ENCODE results near the gene CLDN12.
A peak's percentile ranks its signal among the peaks of the same experiment; 100 is the strongest.

The CLDN12 gene

GRCh38 chr7:90453259-90453891, 50.1 kb downstream of the CLDN12 start:
- no peak for DNase-seq (ENCODE audit: low read depth)
- no peak overlapping the region for H3K4me3 ChIP-seq (ENCODE audit: low read depth, low read length)
- TF ChIP-seq POLR2A (IDR thresholded peaks at IDR 0.05; ENCODE audit: extremely low read depth, insufficient read length) (no peak), MAX (IDR thresholded peaks at IDR 0.05; ENCODE audit: low read depth, low read length) (no peak), MYC (IDR thresholded peaks at IDR 0.05; ENCODE audit: low read depth, low read length) (no peak), CTCF (IDR thresholded peaks at IDR 0.05; ENCODE audit: low read depth, low read length) (no peak)

- H3K4me3 ChIP-seq (ENCODE audit: low read depth, low read length), result no peak overlapping the region
- no peak for TF ChIP-seq CTCF (IDR thresholded peaks at IDR 0.05; ENCODE audit: low read depth, low read length)
- TF ChIP-seq MYC (IDR thresholded peaks at IDR 0.05; ENCODE audit: low read depth, low read length), result no peak
- no peak for TF ChIP-seq MAX (IDR thresholded peaks at IDR 0.05; ENCODE audit: low read depth, low read length)
- no peak for TF ChIP-seq POLR2A (IDR thresholded peaks at IDR 0.05; ENCODE audit: extremely low read depth, insufficient read length)
- DNase-seq (ENCODE audit: low read depth), result no peak
These were observed 50.7 kb downstream of the CLDN12 start for GRCh38 chr7:90453931-90454330.

GRCh38 chr7:90455163-90456030, 52.1 kb downstream of the CLDN12 start:
- TF ChIP-seq CTCF (IDR thresholded peaks at IDR 0.05; ENCODE audit: low read depth, low read length) (peak; percentile 67), POLR2A (IDR thresholded peaks at IDR 0.05; ENCODE audit: extremely low read depth, insufficient read length) (no peak), MAX (IDR thresholded peaks at IDR 0.05; ENCODE audit: low read depth, low read length) (0 out of 2 replicates have a peak, but pooled peaks have one; percentile 21), MYC (IDR thresholded peaks at IDR 0.05; ENCODE audit: low read depth, low read length) (no peak)
- no peak overlapping the region for H3K4me3 ChIP-seq (ENCODE audit: low read depth, low read length)
- peak; percentile 60 for DNase-seq (ENCODE audit: low read depth)

- no peak for DNase-seq (ENCODE audit: low read depth)
These were observed 54.8 kb downstream of the CLDN12 start for GRCh38 chr7:90458104-90458503.

GRCh38 chr7:90459888-90460287, 56.6 kb downstream of the CLDN12 start:
- TF ChIP-seq MYC (IDR thresholded peaks at IDR 0.05; ENCODE audit: low read depth, low read length) (no peak), MAX (IDR thresholded peaks at IDR 0.05; ENCODE audit: low read depth, low read length) (no peak), POLR2A (IDR thresholded peaks at IDR 0.05; ENCODE audit: extremely low read depth, insufficient read length) (no peak), CTCF (IDR thresholded peaks at IDR 0.05; ENCODE audit: low read depth, low read length) (no peak)
- no peak overlapping the region for H3K4me3 ChIP-seq (ENCODE audit: low read depth, low read length)
- no peak for DNase-seq (ENCODE audit: low read depth)

More at GRCh38 chr7:90458104-90458503, 54.8 kb downstream of the CLDN12 start:
- H3K4me3 ChIP-seq (ENCODE audit: low read depth, low read length), result no peak overlapping the region
- TF ChIP-seq MYC (IDR thresholded peaks at IDR 0.05; ENCODE audit: low read depth, low read length), result no peak
- no peak for TF ChIP-seq POLR2A (IDR thresholded peaks at IDR 0.05; ENCODE audit: extremely low read depth, insufficient read length)
- 0 out of 2 replicates have a peak, but pooled peaks have one; percentile 12 for TF ChIP-seq MAX (IDR thresholded peaks at IDR 0.05; ENCODE audit: low read depth, low read length)
- peak; percentile 1 for TF ChIP-seq CTCF (IDR thresholded peaks at IDR 0.05; ENCODE audit: low read depth, low read length)

All from NB4 (cell line).